ENCODE measurements around the gene PIKFYVE.
"Not testable (repeated sequence)": the region's sequence is repeated elsewhere in the genome, so short reads cannot be mapped to it uniquely, and the experiment has no call there.

DNA sequence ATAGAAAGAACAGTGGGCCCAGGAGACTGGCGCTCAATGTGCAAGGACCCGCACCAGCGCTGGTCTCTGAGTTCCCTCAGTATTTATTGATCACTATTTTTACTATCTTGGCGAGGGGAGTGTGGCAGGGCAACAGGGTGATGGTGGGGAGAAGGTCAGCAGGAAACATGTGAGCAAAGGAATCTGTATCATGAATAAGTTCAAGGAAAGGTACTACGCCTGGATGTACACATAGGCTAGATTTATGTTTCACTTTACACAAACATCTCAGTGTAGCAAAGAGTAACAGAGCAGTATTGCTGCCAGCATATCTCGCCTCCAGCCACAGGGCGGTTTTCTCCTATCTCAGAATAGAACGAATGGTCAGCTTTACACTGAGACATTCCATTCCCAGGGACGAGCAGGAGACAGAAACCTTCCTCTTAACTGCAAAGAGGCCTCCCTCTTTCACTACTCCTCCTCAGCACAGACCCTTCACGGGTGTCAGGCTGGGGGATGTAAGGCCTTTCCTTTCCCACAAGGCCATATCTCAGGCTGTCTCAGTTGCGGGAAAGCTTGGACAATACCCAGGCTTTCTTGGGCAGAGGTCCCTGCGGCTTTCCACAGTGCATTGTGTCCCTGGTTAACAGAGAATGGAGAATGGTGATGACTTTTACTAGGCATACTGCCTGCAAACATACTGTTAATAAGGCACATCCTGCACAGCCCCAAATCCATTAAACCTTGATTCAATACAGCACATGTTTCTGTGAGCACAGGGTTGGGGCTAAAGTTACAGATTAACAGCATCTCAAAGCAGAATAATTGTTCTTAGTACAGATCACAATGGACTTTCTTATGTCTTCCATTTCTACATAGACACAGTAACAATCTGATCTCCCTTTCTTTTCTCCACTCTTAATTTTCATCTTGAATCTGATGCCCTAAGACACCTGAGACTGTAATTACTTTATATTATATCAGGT lies 8.9 kb upstream of the PIKFYVE start:
- TF ChIP-seq, protein P1, sequence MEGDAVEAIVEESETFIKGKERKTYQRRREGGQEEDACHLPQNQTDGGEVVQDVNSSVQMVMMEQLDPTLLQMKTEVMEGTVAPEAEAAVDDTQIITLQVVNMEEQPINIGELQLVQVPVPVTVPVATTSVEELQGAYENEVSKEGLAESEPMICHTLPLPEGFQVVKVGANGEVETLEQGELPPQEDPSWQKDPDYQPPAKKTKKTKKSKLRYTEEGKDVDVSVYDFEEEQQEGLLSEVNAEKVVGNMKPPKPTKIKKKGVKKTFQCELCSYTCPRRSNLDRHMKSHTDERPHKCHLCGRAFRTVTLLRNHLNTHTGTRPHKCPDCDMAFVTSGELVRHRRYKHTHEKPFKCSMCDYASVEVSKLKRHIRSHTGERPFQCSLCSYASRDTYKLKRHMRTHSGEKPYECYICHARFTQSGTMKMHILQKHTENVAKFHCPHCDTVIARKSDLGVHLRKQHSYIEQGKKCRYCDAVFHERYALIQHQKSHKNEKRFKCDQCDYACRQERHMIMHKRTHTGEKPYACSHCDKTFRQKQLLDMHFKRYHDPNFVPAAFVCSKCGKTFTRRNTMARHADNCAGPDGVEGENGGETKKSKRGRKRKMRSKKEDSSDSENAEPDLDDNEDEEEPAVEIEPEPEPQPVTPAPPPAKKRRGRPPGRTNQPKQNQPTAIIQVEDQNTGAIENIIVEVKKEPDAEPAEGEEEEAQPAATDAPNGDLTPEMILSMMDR (IDR thresholded peaks at IDR 0.05), result not testable (repeated sequence)
- TF ChIP-seq POLR2A (IDR thresholded peaks at IDR 0.05), result not testable (repeated sequence)

Measured in right lobe of liver (tissue), 4 donors.